Astrocyte of the spinal cord (primary cell): ENCODE data around the gene ZMYND10.

ENCODE experiments used
- DNase-seq: peaks from one replicate; pipeline ENCODE4 v3.0.0; 2011; ENCODE audit warnings: low read depth, low spot score
- H3K4me3 ChIP-seq: 2 replicates; pipeline ENCODE4 v1.5.1; 2011; ENCODE audit warnings: low read depth, mild to moderate bottlenecking, low read length, moderate library complexity
- in situ Hi-C: cut with HindIII; loops from 2 replicates; pipeline ENCODE4 v1.10.0; 2017; ENCODE audit warnings: low sequenced_read_pairs
- TF ChIP-seq, protein P1 (sequence below): IDR thresholded peaks from 2 replicates; pipeline ENCODE4 v1.5.1; 2012; ENCODE audit warnings: low read depth, mild to moderate bottlenecking, low read length, inconsistent platforms

Gene ZMYND10

DNA sequence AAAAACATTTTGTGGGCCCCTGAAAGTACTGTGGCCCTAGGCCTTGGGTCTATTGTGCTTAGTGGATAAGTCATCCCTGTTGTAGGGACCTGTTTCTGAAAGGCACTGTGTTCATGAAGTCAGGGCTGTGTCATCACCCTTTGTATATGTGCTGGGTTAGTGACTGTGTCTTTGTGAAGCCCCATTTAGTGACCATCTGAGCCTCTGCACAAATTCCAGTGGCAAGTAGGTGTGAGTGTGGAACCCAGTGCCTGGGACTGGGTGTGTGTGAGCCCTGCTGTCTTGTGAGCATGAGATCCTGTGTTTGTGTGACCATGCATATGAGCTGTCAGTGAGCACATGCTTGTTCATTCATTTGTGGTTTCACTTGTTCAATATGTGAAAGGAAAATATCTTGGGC lies 40.9 kb downstream of the ZMYND10 start:
- in situ Hi-C loops: no loop called here
- H3K4me3 ChIP-seq: no peak overlapping the region
- TF ChIP-seq, protein P1, sequence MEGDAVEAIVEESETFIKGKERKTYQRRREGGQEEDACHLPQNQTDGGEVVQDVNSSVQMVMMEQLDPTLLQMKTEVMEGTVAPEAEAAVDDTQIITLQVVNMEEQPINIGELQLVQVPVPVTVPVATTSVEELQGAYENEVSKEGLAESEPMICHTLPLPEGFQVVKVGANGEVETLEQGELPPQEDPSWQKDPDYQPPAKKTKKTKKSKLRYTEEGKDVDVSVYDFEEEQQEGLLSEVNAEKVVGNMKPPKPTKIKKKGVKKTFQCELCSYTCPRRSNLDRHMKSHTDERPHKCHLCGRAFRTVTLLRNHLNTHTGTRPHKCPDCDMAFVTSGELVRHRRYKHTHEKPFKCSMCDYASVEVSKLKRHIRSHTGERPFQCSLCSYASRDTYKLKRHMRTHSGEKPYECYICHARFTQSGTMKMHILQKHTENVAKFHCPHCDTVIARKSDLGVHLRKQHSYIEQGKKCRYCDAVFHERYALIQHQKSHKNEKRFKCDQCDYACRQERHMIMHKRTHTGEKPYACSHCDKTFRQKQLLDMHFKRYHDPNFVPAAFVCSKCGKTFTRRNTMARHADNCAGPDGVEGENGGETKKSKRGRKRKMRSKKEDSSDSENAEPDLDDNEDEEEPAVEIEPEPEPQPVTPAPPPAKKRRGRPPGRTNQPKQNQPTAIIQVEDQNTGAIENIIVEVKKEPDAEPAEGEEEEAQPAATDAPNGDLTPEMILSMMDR: no peak
- peak; percentile 37 for DNase-seq

DNA sequence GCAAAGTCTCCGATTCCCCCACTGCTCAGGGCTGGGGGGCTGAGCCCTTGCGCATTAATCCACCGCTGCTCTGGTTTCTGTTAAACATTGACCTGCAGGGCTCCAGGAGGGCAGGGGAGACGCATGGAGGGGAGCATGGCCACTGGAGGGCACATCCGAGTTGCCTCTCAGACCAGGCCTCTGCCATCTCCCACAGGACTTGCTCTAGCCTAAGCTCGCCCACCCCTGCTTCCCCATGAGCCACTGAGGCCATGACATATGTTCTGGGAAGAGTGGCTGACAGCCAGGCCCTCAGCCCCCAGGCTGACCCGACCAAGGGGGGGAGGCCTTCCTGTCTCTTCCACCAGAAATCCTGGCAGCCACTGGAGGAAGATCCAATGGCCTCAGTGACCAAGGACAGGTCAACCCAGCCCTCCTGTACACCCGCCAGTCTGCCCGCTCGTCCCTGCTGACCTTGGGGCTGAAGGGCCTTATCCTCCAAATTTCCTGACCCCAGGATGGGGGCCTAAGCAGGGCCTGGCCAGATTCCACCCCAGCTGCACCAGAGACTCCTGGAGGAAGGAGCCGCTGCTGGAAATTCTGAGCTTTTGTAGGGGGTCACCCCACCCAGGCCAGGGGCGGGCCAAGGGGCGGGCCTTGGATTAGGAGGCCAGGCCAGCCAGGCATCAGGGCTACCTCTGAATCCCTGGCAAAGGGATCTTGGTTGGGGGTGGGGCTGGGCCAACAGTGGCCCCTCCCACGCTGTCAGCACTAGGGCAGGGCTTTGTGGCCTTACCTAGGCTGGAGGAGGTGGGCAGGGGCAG lies 42.3 kb downstream of the ZMYND10 start, which contains the start of gene HYAL1:
Gene HYAL1, minus strand, starts transcription at position 562 of the 803 bp plus-strand sequence. CDS start 618 bp downstream, outside the sequence.
- in situ Hi-C loops: no loop called here
- no peak for DNase-seq
- H3K4me3 ChIP-seq: no peak within 1 kb of the TSS

DNA sequence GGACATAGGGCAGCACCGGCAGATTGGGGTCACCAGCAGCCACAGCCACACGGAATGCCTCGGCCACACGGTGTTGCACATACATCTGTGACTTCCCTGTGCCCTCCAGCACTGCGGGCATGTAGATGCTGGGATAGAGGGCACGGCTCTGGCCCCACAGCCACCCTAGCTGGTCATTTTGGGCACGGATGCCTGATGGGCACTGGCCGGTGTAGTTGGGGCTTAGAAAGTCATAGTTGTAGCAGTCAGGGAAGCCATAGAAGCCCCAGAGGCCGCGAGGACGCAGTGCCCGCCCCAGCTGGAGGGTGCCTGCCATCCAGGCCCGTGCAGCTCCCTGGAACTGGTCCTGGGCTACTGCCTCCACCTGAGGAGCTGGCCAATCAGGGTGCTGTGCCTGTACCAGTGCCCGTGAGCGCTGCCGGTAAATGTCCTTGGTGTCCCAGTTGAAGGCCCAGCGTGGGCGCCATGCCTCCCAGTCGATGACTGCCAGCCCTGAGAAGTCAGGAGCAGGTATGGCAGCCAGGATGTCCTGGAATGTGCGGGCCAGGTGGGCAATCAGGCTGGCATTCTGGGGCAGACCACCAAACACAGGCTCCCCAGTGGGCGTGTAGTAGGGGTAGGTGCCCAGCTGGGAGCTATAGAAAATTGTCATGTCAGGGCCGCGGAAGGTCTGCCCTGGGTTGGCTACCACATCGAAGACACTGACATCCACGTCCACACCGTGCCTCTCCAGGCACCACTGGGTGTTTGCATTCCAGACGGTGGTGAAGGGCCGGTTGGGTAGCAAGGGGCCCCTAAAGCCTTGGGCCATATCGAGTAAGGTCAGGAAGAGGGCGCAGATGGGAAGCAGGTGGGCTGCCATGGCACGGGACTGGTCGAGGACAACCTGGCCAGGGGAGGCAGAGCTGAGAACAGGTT lies 43.2 kb downstream of the ZMYND10 start:
- no peak for DNase-seq
- H3K4me3 ChIP-seq: no peak overlapping the region
- TF ChIP-seq, protein P1: no peak
- in situ Hi-C loops: no loop called here

More for the DNA sequence above, 42.3 kb downstream of the ZMYND10 start, which contains the start of gene HYAL1:
- TF ChIP-seq, protein P1: no peak

DNA sequence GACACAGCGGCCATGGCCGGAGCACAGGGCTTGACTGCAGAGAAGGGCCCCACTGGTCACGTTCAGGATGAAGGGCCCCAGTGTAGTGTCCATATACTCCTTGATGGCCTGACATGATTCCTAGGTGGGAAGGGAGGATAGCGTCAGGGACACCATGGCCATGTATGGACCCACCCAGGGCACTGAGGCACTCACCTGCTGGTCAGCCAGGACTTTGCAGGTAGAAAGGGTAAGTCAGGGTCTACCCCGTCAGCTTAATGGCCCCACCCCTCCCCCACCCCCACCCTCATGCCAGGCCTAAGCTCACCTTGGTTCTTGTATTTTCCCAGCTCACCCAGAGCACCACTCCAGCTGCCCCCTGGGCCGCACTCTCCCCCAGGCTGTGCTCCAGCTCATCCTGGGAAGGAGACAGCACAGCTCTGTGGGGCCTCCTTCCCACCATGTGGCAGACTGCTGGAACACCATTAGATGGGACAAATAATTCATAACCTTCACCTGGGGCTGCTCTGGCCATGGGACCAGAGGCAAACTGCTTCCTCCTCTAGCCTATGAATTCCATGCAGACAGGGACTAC lies 44.8 kb downstream of the ZMYND10 start:
- H3K4me3 ChIP-seq: no peak overlapping the region
- in situ Hi-C loops: no loop called here
- no peak for DNase-seq
- TF ChIP-seq, protein P1: no peak

DNA sequence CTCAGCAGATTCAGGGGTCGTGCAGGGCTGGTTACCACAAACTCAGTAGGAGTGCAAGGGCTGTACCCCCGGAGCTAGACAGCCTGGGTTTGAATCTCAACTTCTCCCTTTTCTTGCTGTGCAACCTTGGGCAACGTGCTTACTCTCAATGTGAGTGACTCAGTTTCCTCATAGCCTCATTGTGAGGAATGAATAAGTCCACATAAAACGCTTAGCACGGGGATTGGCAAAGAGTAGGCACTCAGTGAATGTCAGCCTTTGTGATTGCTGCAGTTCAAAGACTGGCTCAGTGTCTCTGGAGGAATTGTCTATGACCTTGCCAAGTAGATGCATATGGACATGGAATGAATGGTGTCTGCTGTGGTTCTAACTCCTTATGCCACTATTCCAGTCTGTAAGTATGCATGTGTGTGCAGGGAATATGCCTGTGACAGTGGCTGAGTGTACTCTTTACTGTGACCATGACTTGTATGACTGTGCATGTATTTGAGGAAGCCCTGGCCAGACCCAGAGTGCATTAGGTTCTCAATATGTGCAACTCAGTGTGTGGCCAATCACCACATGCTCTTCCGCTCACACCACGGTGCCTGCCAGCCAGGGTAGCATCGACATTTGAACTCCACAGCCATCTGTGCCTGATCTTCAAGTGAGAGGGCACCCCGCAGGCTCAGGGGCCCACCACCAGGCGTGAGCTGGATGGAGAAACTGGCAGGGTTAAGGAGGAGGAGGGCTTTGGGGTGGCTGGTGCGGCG lies 45.4 kb downstream of the ZMYND10 start:
- TF ChIP-seq, protein P1: no peak
- no peak for DNase-seq
- peak overlapping the region; percentile 77 for H3K4me3 ChIP-seq
- in situ Hi-C loops: no loop called here

DNA sequence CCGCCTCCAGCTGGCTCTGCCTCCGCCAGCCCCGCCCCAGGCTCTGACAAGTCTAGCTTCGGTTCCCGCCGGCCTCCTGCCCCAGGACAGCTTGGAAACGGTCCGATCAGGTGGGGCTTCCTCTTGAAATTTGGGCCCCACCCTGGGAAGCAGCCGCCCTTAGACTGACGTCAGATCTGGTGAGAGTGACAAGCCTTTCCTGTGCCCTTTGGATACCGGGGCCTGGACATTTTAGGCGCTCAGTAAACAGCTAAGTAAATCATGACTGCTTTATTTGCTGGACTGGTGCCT lies 45.9 kb downstream of the ZMYND10 start:
- H3K4me3 ChIP-seq: peak overlapping the region; percentile 77
- TF ChIP-seq, protein P1: no peak
- in situ Hi-C loops: no loop called here
- DNase-seq: no peak
